ENCODE data around the gene SFMBT1. TPM values are rescaled to one million over a fixed set of nuclear protein-coding genes. Genes with fewer than 3 reads are reported as not detected.

The SFMBT1 gene
- total RNA-seq, 1 donor from 2014 or later: 34.2 TPM

- intact Hi-C loops (cut with micrococcal nuclease): loop anchor here (10.0 kb wide), 1 partner anchor 454 kb away; the partner anchor contains the start of gene DCP1A
Measured at GRCh38 chr3:52891164-52891563, 154.7 kb downstream of the SFMBT1 start.

DNA sequence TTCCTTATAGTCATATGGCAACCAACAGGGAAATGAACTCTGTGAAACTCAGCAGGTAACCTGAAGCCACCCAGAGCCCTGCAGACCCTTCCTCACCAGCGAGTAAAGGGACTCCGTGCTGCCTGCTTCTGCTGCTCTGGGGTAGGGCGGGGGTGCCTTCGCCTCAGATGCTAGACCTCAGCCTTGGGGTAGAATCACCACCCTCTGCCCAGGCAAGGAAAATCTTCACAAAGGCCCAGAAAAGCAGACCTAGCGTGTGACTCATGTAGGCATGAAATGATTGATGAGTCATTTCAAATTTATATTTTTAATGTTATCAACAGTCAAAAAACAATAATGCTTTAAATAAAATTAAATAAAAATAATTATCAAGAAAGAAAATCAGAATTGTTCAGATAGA, 155.1 kb downstream of the SFMBT1 start:
- intact Hi-C loops (cut with micrococcal nuclease): loop anchor here (10.0 kb wide), 1 partner anchor 454 kb away; the partner anchor contains the start of gene DCP1A

DNA sequence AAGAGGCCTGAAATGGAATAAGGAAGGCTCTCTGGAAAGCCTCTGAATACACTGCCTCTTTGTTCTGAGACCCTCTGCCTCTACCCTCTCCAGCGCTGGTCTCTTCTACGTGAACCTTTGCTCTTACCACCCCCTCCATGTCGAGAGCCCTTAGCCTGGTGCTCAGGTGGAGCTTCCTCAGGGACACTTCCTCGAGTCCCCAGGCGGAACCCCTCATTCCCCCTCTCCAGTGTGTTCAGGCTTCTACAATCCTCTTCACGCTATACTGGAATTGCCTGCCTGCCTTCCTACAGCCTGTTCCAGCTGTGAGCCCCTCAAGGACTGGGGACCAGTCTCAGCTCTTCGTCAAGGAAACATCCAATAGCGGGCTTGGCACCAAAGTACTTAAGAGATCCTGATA, 156.0 kb downstream of the SFMBT1 start:
- intact Hi-C loops (cut with micrococcal nuclease): loop anchor here (10.0 kb wide), 1 partner anchor 455 kb away; the partner anchor contains the start of gene DCP1A

DNA sequence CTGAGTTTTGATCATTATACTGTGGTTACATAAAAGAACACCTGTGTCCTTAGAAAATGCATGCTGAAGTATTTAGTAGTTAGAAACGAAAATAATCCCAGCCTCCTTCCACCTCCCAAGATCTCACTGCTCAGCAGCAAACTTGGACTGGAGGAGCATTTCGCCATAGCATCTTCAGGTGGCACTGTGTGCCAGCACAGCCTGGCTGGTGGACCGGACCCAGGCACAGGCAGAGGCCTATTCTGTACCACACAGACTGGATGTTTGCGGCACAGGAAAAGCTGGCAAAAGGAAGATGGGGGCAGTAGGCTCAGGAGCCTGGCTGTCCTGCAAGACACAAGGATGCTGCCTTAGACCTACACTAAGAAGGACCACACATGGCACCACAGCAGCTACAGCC, 158.7 kb downstream of the SFMBT1 start:
- intact Hi-C loops (cut with micrococcal nuclease): no loop called here

- intact Hi-C loops (cut with micrococcal nuclease): no loop called here
Measured at GRCh38 chr3:52886049-52886730, 159.7 kb downstream of the SFMBT1 start.

DNA sequence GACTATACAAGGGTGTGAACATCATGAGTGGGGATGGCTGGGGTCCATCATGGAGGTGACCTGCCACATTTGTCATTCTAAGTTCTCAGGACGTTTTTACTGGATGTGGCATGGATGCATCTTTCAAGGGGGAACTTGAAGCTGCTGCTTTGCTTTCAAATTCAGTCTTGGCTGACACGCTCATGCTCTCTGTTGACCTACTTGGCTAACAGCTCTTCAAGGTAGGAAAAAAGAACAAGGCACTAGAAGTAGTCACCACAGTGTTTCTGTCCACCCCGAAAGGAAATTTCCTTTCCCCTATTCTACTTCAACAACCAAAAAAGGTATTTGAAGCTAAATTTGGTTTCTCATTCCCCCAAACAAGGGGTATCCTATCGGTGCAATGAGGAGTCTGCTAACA, 163.5 kb downstream of the SFMBT1 start:
- intact Hi-C loops (cut with micrococcal nuclease): no loop called here

DNA sequence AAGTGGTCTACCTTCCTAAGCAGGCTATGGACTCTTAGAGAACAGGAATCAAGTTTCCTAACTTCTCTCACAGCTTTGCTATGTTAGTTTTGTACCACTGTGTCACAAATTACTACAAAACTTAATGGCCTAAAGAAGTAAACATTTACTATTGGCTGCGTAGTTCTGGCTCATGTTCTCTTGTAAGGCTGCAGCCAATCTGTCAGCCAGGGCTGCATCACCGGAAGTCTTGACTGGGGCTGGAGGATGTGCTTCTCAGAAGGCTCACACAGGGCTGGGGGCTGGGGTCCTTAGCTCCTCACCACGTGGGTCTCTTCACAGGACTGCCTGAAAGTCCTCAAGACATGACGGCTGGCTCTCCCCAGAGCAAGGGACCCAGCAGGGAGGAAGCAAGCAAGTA, 164.0 kb downstream of the SFMBT1 start:
- intact Hi-C loops (cut with micrococcal nuclease): no loop called here

- intact Hi-C loops (cut with micrococcal nuclease): no loop called here
Measured at GRCh38 chr3:52880474-52880873, 165.4 kb downstream of the SFMBT1 start.

GRCh38 chr3:52880047-52880446, 165.8 kb downstream of the SFMBT1 start:
- intact Hi-C loops (cut with micrococcal nuclease): no loop called here

GRCh38 chr3:52879581-52879980, 166.3 kb downstream of the SFMBT1 start:
- intact Hi-C loops (cut with micrococcal nuclease): no loop called here

GRCh38 chr3:52879090-52879489, 166.8 kb downstream of the SFMBT1 start:
- intact Hi-C loops (cut with micrococcal nuclease): no loop called here

GRCh38 chr3:52877085-52877484, 168.8 kb downstream of the SFMBT1 start:
- intact Hi-C loops (cut with micrococcal nuclease): no loop called here

DNA sequence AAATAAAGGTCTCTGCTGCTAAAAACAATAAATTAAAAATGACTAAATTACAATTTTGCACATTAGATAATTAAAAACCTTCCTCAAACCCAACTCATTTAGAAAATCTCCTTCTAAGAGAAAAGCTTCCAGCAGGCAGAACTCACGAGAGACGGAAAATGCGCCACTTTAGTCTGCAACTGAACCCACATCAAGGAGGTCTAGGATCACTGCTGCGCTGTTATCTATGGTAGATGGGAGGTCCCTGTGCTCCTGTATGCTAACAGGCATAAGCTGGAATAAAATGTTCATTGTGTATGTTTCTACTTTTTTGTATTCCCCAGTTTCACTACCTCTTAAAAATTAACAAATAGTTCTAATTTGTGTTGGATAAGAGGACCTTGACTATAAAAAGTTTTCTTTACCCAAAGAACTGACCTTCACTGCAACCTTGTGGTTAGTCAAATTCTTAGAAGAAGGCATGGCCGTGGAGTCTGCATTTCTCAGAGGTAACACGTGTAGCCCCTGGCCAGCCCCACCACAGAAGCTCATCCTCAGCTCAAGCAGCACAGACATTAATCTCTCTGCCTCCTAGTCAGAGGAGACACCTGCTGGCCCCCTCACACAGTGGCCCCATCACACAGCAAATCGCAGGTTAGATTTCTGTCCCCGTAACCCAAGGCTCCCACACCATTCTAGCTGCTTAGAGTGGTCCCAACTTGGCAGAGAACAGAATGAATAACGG, 170.8 kb downstream of the SFMBT1 start:
- intact Hi-C loops (cut with micrococcal nuclease): no loop called here

GRCh38 chr3:52874160-52874701, 171.6 kb downstream of the SFMBT1 start:
- intact Hi-C loops (cut with micrococcal nuclease): no loop called here

GRCh38 chr3:52873433-52874159, 172.3 kb downstream of the SFMBT1 start:
- intact Hi-C loops (cut with micrococcal nuclease): no loop called here

- intact Hi-C loops (cut with micrococcal nuclease): no loop called here
Measured at GRCh38 chr3:52872245-52872644, 173.6 kb downstream of the SFMBT1 start.

GRCh38 chr3:52871761-52872160, 174.1 kb downstream of the SFMBT1 start:
- intact Hi-C loops (cut with micrococcal nuclease): no loop called here

GRCh38 chr3:52870471-52870870, 175.4 kb downstream of the SFMBT1 start:
- intact Hi-C loops (cut with micrococcal nuclease): no loop called here

GRCh38 chr3:52866427-52866826, 179.4 kb downstream of the SFMBT1 start:
- intact Hi-C loops (cut with micrococcal nuclease): no loop called here

- intact Hi-C loops (cut with micrococcal nuclease): no loop called here
Measured at GRCh38 chr3:52865994-52866393, 179.9 kb downstream of the SFMBT1 start.

- intact Hi-C loops (cut with micrococcal nuclease): no loop called here
Measured at GRCh38 chr3:52860424-52860768, 185.5 kb downstream of the SFMBT1 start.

All from T-helper 1 cell treated with Interleukin-12 subunit alpha and Interleukin-12 subunit beta and Interleukin-4 antibody, amounts not matched to agents 30 ng/mL and 1 ng/mL, for 36 hours (primary cell).